HFFc6 (cell line): ENCODE measurements around the gene CCDC182. TPM values are rescaled to one million over a fixed set of nuclear protein-coding genes. Genes with fewer than 3 reads are reported as not detected.

ENCODE experiments used
- DNase-seq: peaks from one replicate; pipeline ENCODE4 v3.0.0-alpha.2; 2018
- H3K27ac Mint-ChIP-seq: 2 replicates; pipeline ENCODE4 v1.8.0; 2020; ENCODE audit warnings: mild to moderate bottlenecking, mixed read lengths
- H3K27me3 Mint-ChIP-seq: 2 replicates; pipeline ENCODE4 v1.8.0; 2021; ENCODE audit warnings: mild to moderate bottlenecking, moderate library complexity, mixed read lengths; ENCODE audit not compliant: insufficient read depth
- H3K36me3 Mint-ChIP-seq: 2 replicates; pipeline ENCODE4 v1.8.0; 2021; ENCODE audit warnings: low read depth, mixed read lengths
- H3K4me1 Mint-ChIP-seq: 2 replicates; pipeline ENCODE4 v1.8.0; 2020; ENCODE audit warnings: low read depth, mixed read lengths
- H3K4me3 Mint-ChIP-seq: 2 replicates; pipeline ENCODE4 v1.8.0; 2020; ENCODE audit warnings: mild to moderate bottlenecking, moderate library complexity, mixed read lengths
- H3K9me3 Mint-ChIP-seq: 2 replicates; pipeline ENCODE4 v1.8.0; 2020; ENCODE audit warnings: mild to moderate bottlenecking, mixed read lengths
- CTCF ChIP-seq: fragments of 200-600 bp; sonication (generic); IDR thresholded peaks from 2 replicates; pipeline ENCODE4 v1.5.0; 2021; ENCODE audit warnings: antibody characterized with exemption, mild to moderate bottlenecking
- total RNA-seq, 6 experiments: library from RNA; stranded (reverse); fragmentation: NEBNext Ultra II Directional; extraction: Animal tissue kit (Norgen Biotek cat#: 25700); gene quantifications; 2 replicates in 1 of 6; 3 replicates in 5 of 6; pipeline ENCODE4 v1.2.3, GENCODE V29; 2021

The CCDC182 gene
- total RNA-seq, 6 experiments from 2014 or later, result not detected

GRCh38 chr17:57766318-57766943 lies 21.3 kb upstream of the CCDC182 start:
- no peaks in the 10 kb centered on the region for H3K36me3 Mint-ChIP-seq

GRCh38 chr17:57762452-57763395 lies 17.6 kb upstream of the CCDC182 start:
- peaks cover 60% of the 10 kb centered on the region for H3K27me3 Mint-ChIP-seq
- H3K4me1 Mint-ChIP-seq, result peaks cover 5% of the 10 kb centered on the region; the same call in 1 of the 2 replicates
- H3K27ac Mint-ChIP-seq, result no peak overlapping the region
- H3K4me3 Mint-ChIP-seq, result no peak overlapping the region
- H3K9me3 Mint-ChIP-seq, result no peaks in the 10 kb centered on the region
- DNase-seq, result no peak
- no peaks in the 10 kb centered on the region for H3K36me3 Mint-ChIP-seq
- TF ChIP-seq CTCF, result no peak

More at GRCh38 chr17:57766318-57766943, 21.3 kb upstream of the CCDC182 start:
- no peaks in the 10 kb centered on the region for H3K9me3 Mint-ChIP-seq
- H3K4me3 Mint-ChIP-seq, result no peak overlapping the region
- peaks cover 5% of the 10 kb centered on the region; the same call in 1 of the 2 replicates for H3K4me1 Mint-ChIP-seq
- H3K27ac Mint-ChIP-seq, result no peak overlapping the region
- no peak for TF ChIP-seq CTCF
- DNase-seq, result no peak
- H3K27me3 Mint-ChIP-seq, result peaks cover 45% of the 10 kb centered on the region

- H3K36me3 Mint-ChIP-seq, result no peaks in the 10 kb centered on the region
- H3K9me3 Mint-ChIP-seq, result no peaks in the 10 kb centered on the region
- DNase-seq, result no peak
- H3K4me1 Mint-ChIP-seq, result peaks cover 5% of the 10 kb centered on the region; the same call in 1 of the 2 replicates
- TF ChIP-seq CTCF, result no peak; the same call in 1 of the 2 replicates
- no peak overlapping the region for H3K4me3 Mint-ChIP-seq
- H3K27me3 Mint-ChIP-seq, result peaks cover 59% of the 10 kb centered on the region
- H3K27ac Mint-ChIP-seq, result no peak overlapping the region
Measured at GRCh38 chr17:57761887-57762286, 16.8 kb upstream of the CCDC182 start.

- H3K4me3 Mint-ChIP-seq, result no peak overlapping the region
Measured at GRCh38 chr17:57760046-57760445, 14.9 kb upstream of the CCDC182 start.

GRCh38 chr17:57758654-57759053 lies 13.6 kb upstream of the CCDC182 start:
- Mint-ChIP-seq H3K4me1 (no peaks in the 10 kb centered on the region), H3K27ac (no peak overlapping the region), H3K4me3 (no peak overlapping the region), H3K27me3 (peaks cover 52% of the 10 kb centered on the region), H3K9me3 (no peaks in the 10 kb centered on the region), H3K36me3 (no peaks in the 10 kb centered on the region)
- no peak for DNase-seq
- TF ChIP-seq CTCF, result no peak

More at GRCh38 chr17:57760046-57760445, 14.9 kb upstream of the CCDC182 start:
- Mint-ChIP-seq H3K4me1 (no peaks in the 10 kb centered on the region), H3K27me3 (peaks cover 56% of the 10 kb centered on the region), H3K36me3 (no peaks in the 10 kb centered on the region), H3K27ac (no peak overlapping the region), H3K9me3 (no peaks in the 10 kb centered on the region)
- DNase-seq, result no peak
- TF ChIP-seq CTCF, result no peak
